Globus pallidus (tissue), 1 donor: ENCODE data around the gene NRG2.

ENCODE experiments used
- DNase-seq: peaks from one replicate; pipeline ENCODE4 v3.0.0-alpha.2; 2015; ENCODE audit warnings: low spot score

NRG2 gene

GRCh38 chr5:139946440-139946839 is 96.7 kb downstream of the NRG2 start:
- DNase-seq = peak; percentile 23

- DNase-seq = no peak
These were observed 97.1 kb downstream of the NRG2 start for GRCh38 chr5:139946006-139946405.

GRCh38 chr5:139942243-139942642 is 100.9 kb downstream of the NRG2 start:
- no peak for DNase-seq

- no peak for DNase-seq
These were observed 112.7 kb downstream of the NRG2 start for GRCh38 chr5:139930406-139930805.

- DNase-seq = no peak
These were observed 116.1 kb downstream of the NRG2 start for GRCh38 chr5:139926797-139927503.

GRCh38 chr5:139925650-139926640 is 117.2 kb downstream of the NRG2 start:
- DNase-seq = no peak

GRCh38 chr5:139925216-139925562 is 117.9 kb downstream of the NRG2 start:
- no peak for DNase-seq

- DNase-seq = no peak
These were observed 118.5 kb downstream of the NRG2 start for GRCh38 chr5:139924294-139925215.

- no peak for DNase-seq
These were observed 123.8 kb downstream of the NRG2 start for GRCh38 chr5:139919308-139919707.

- no peak for DNase-seq
These were observed 127.3 kb downstream of the NRG2 start for GRCh38 chr5:139915834-139916233.

GRCh38 chr5:139915266-139915665 is 127.8 kb downstream of the NRG2 start:
- no peak for DNase-seq

GRCh38 chr5:139914218-139914807 is 128.8 kb downstream of the NRG2 start:
- DNase-seq = no peak

GRCh38 chr5:139912804-139913203 is 130.3 kb downstream of the NRG2 start:
- DNase-seq = no peak

- no peak for DNase-seq
These were observed 130.9 kb downstream of the NRG2 start for GRCh38 chr5:139912158-139912557.

GRCh38 chr5:139911425-139912120 is 131.5 kb downstream of the NRG2 start:
- DNase-seq = no peak

GRCh38 chr5:139910901-139911300 is 132.2 kb downstream of the NRG2 start:
- DNase-seq = no peak

GRCh38 chr5:139910036-139910435 is 133.1 kb downstream of the NRG2 start:
- no peak for DNase-seq

GRCh38 chr5:139908749-139909148 is 134.3 kb downstream of the NRG2 start:
- no peak for DNase-seq

- no peak for DNase-seq
These were observed 136.4 kb downstream of the NRG2 start for GRCh38 chr5:139906661-139907060.

- DNase-seq = no peak
These were observed 138.1 kb downstream of the NRG2 start for GRCh38 chr5:139904816-139905661.
